Measurements from ENCODE around the gene AQP6. TPM values are rescaled to one million over a fixed set of nuclear protein-coding genes. Genes with fewer than 3 reads are reported as not detected.

Gene AQP6
- total RNA-seq, 1 experiment from 2014 or later: not detected

GRCh38 chr12:49933796-49934195 is 39.0 kb upstream of the AQP6 start:
- intact Hi-C loops (cut with micrococcal nuclease): no loop called here
- DNase-seq (ENCODE audit: unreplicated experiment): peak; percentile 6
- Mint-ChIP-seq H3K4me1 (ENCODE audit: insufficient read depth, unreplicated experiment) (peaks cover 6% of the 10 kb centered on the region), H3K9me3 (ENCODE audit: unreplicated experiment) (no peaks in the 10 kb centered on the region), H3K27me3 (ENCODE audit: insufficient read depth, unreplicated experiment) (no peaks in the 10 kb centered on the region), H3K4me3 (ENCODE audit: unreplicated experiment) (no peak overlapping the region), H3K27ac (ENCODE audit: low read depth, unreplicated experiment) (no peak overlapping the region), H3K36me3 (ENCODE audit: insufficient read depth, unreplicated experiment) (no peaks in the 10 kb centered on the region)
- BruUV-seq (replicated peaks): no TSS peak
- ChIA-PET CTCF (interaction anchor here (1.7 to 4.0 kb wide), 2 partner anchors 12 to 67 kb away, joined by 4 to 17 read pairs; no protein-coding TSS in a partner anchor), POLR2A (interaction anchor here (0.5 kb wide), 1 partner anchor 573 kb away, joined by 6 read pairs; no protein-coding TSS in a partner anchor)
- TF ChIP-seq CTCF (IDR thresholded peaks at IDR 0.05; ENCODE audit: unreplicated experiment): no peak

- BruUV-seq (replicated peaks): no TSS peak
Measured at GRCh38 chr12:49934505-49934904, 38.2 kb upstream of the AQP6 start.

GRCh38 chr12:49936925-49937324 is 35.8 kb upstream of the AQP6 start:
- H3K4me3 Mint-ChIP-seq (ENCODE audit: unreplicated experiment): no peak overlapping the region
- POLR2A ChIA-PET: no interaction called here
- no peaks in the 10 kb centered on the region for H3K9me3 Mint-ChIP-seq (ENCODE audit: unreplicated experiment)
- H3K36me3 Mint-ChIP-seq (ENCODE audit: insufficient read depth, unreplicated experiment): no peaks in the 10 kb centered on the region
- BruUV-seq (replicated peaks): no TSS peak
- no peak overlapping the region for H3K27ac Mint-ChIP-seq (ENCODE audit: low read depth, unreplicated experiment)
- CTCF ChIA-PET: interaction anchor here (1.0 to 1.4 kb wide), 2 partner anchors 9 to 30 kb away, joined by 6 to 10 read pairs; no protein-coding TSS in a partner anchor
- intact Hi-C loops (cut with micrococcal nuclease): no loop called here
- DNase-seq (ENCODE audit: unreplicated experiment): no peak
- TF ChIP-seq CTCF (IDR thresholded peaks at IDR 0.05; ENCODE audit: unreplicated experiment): no peak
- no peaks in the 10 kb centered on the region for H3K27me3 Mint-ChIP-seq (ENCODE audit: insufficient read depth, unreplicated experiment)
- peaks cover 6% of the 10 kb centered on the region for H3K4me1 Mint-ChIP-seq (ENCODE audit: insufficient read depth, unreplicated experiment)

More at GRCh38 chr12:49934505-49934904, 38.2 kb upstream of the AQP6 start:
- no peaks in the 10 kb centered on the region for H3K27me3 Mint-ChIP-seq (ENCODE audit: insufficient read depth, unreplicated experiment)
- no peak for TF ChIP-seq CTCF (IDR thresholded peaks at IDR 0.05; ENCODE audit: unreplicated experiment)
- intact Hi-C loops (cut with micrococcal nuclease): no loop called here
- CTCF ChIA-PET: interaction anchor here (0.6 to 1.7 kb wide), 4 partner anchors 11 to 90 kb away, joined by 3 to 4 read pairs (median 4); no protein-coding TSS in a partner anchor
- POLR2A ChIA-PET: no interaction called here
- H3K36me3 Mint-ChIP-seq (ENCODE audit: insufficient read depth, unreplicated experiment): no peaks in the 10 kb centered on the region
- no peak for DNase-seq (ENCODE audit: unreplicated experiment)
- no peak overlapping the region for H3K4me3 Mint-ChIP-seq (ENCODE audit: unreplicated experiment)
- H3K4me1 Mint-ChIP-seq (ENCODE audit: insufficient read depth, unreplicated experiment): peaks cover 6% of the 10 kb centered on the region
- no peaks in the 10 kb centered on the region for H3K9me3 Mint-ChIP-seq (ENCODE audit: unreplicated experiment)
- no peak overlapping the region for H3K27ac Mint-ChIP-seq (ENCODE audit: low read depth, unreplicated experiment)

- no TSS peak for BruUV-seq (replicated peaks)
Measured at GRCh38 chr12:49937639-49938300, 35.0 kb upstream of the AQP6 start.

More at GRCh38 chr12:49937639-49938300, 35.0 kb upstream of the AQP6 start:
- Mint-ChIP-seq H3K27ac (ENCODE audit: low read depth, unreplicated experiment) (no peak overlapping the region), H3K36me3 (ENCODE audit: insufficient read depth, unreplicated experiment) (no peaks in the 10 kb centered on the region), H3K27me3 (ENCODE audit: insufficient read depth, unreplicated experiment) (no peaks in the 10 kb centered on the region), H3K4me1 (ENCODE audit: insufficient read depth, unreplicated experiment) (peaks cover 11% of the 10 kb centered on the region), H3K9me3 (ENCODE audit: unreplicated experiment) (no peaks in the 10 kb centered on the region), H3K4me3 (ENCODE audit: unreplicated experiment) (no peak overlapping the region)
- TF ChIP-seq CTCF (IDR thresholded peaks at IDR 0.05; ENCODE audit: unreplicated experiment): no peak
- intact Hi-C loops (cut with micrococcal nuclease): no loop called here
- POLR2A ChIA-PET: interaction anchor here (1.0 kb wide), 1 partner anchor 28 kb away, joined by 3 read pairs; no protein-coding TSS in a partner anchor
- CTCF ChIA-PET: interaction anchor here (1.0 to 1.4 kb wide), 2 partner anchors 8 to 29 kb away, joined by 6 to 10 read pairs; no protein-coding TSS in a partner anchor
- DNase-seq (ENCODE audit: unreplicated experiment): no peak

All from MCF 10A (cell line).